PC-9 (cell line): ENCODE measurements around the gene CAAP1. TPM values are rescaled to one million over a fixed set of nuclear protein-coding genes. Genes with fewer than 3 reads are reported as not detected.

ENCODE experiments used
- Bru-seq: library from RNA; stranded (reverse); fragments of 400-500 nt; gene quantifications from one replicate; lab custom pipeline; 2021; lab: Mats Ljungman, UMichigan
- BruChase-seq, 2 experiments: library from RNA; stranded (reverse); fragments of 400-500 nt; gene quantifications; one replicate each; lab custom pipeline; 2021; lab: Mats Ljungman, UMichigan
- BruUV-seq: library from RNA; stranded (reverse); fragments of 400-500 nt; replicated peaks from 2 replicates; lab custom pipeline; 2021; lab: Mats Ljungman, UMichigan
- CTCF ChIA-PET: fragments of 300-600 bp; sonication (Branson Sonifier 250); formaldehyde crosslinking; loops from one replicate; lab custom pipeline; 2022; ENCODE audit warnings: antibody characterized with exemption; lab: Charles Lee
- POLR2A ChIA-PET: fragments of 300-600 bp; sonication (Branson Sonifier 250); formaldehyde crosslinking; loops from one replicate; lab custom pipeline; 2022; ENCODE audit warnings: antibody characterized with exemption; ENCODE audit not compliant: unreplicated experiment; lab: Charles Lee
- DNase-seq, 2 experiments: peaks; one replicate each; pipeline versions ENCODE4 v3.0.0 to v3.0.0-alpha.2; 2015 to 2022; ENCODE audit warnings: mixed read lengths in 1 of 2
- H2AFZ ChIP-seq: fragments of 200-600 bp; sonication (generic); 2 replicates; pipeline ENCODE4 v1.8.1; 2017; ENCODE audit warnings: antibody characterized with exemption
- H3F3A ChIP-seq: fragments of 200-600 bp; sonication (generic); 2 replicates; pipeline ENCODE4 v1.8.1; 2017; ENCODE audit warnings: antibody characterized with exemption, mild to moderate bottlenecking, low read depth; ENCODE audit not compliant: insufficient read depth
- H3K27ac ChIP-seq: fragments of 200-600 bp; sonication (generic); 2 replicates; pipeline ENCODE4 v1.6.1; 2016; ENCODE audit warnings: mixed run types
- H3K27me3 ChIP-seq: fragments of 200-600 bp; sonication (generic); 2 replicates; pipeline ENCODE4 v1.6.1; 2016; ENCODE audit warnings: low read depth, mixed run types; ENCODE audit not compliant: insufficient read depth
- H3K36me3 ChIP-seq: fragments of 200-600 bp; sonication (generic); 2 replicates; pipeline ENCODE4 v1.6.1; 2016; ENCODE audit warnings: low read depth, mixed run types
- H3K4me1 ChIP-seq: fragments of 200-600 bp; sonication (generic); replicated peaks from 2 replicates; pipeline ENCODE4 v1.6.1; 2016; ENCODE audit warnings: mixed run types; ENCODE audit not compliant: insufficient read depth
- H3K4me2 ChIP-seq: fragments of 200-600 bp; sonication (generic); 2 replicates; pipeline ENCODE4 v1.6.1; 2017; ENCODE audit warnings: mixed run types
- H3K4me3 ChIP-seq: fragments of 200-600 bp; sonication (generic); 2 replicates; pipeline ENCODE4 v1.6.1; 2016; ENCODE audit warnings: mixed run types
- H3K79me2 ChIP-seq: fragments of 200-600 bp; sonication (generic); 2 replicates; pipeline ENCODE4 v1.6.1; 2017; ENCODE audit warnings: low read depth, mixed run types
- H3K9me2 ChIP-seq: fragments of 200-600 bp; sonication (generic); 2 replicates; pipeline ENCODE4 v1.8.1; 2017; ENCODE audit warnings: mild to moderate bottlenecking; ENCODE audit not compliant: insufficient read depth
- H3K9me3 ChIP-seq: fragments of 200-600 bp; sonication (generic); 2 replicates; pipeline ENCODE4 v1.8.1; 2016; ENCODE audit warnings: low read depth; ENCODE audit not compliant: insufficient read depth
- H4K20me1 ChIP-seq: fragments of 200-600 bp; sonication (generic); 2 replicates; pipeline ENCODE4 v1.8.1; 2017; ENCODE audit not compliant: insufficient read depth
- EZH2 ChIP-seq: fragments of 200-600 bp; sonication (generic); IDR thresholded peaks from 2 replicates; pipeline ENCODE4 v1.8.0; 2017; ENCODE audit warnings: antibody characterized with exemption, low read depth
- intact Hi-C: fragments of 100-400 bp; cut with micrococcal nuclease; formaldehyde crosslinking; loops from one replicate; pipeline ENCODE4 v1.10.0; 2022; ENCODE audit not compliant: unreplicated experiment
- long read RNA-seq: library from polyadenylated mRNA; stranded (forward); transcript quantifications from one replicate; pipeline ENCODE4 v2.0.0, GENCODE V29; 2022
- total RNA-seq: library from RNA; stranded (reverse); gene quantifications from 2 replicates; pipeline ENCODE4 v1.2.3, GENCODE V29; 2021
- TF ChIP-seq, protein P1 (sequence below): fragments of 200-600 bp; sonication (generic); conservative IDR thresholded peaks from 2 replicates; pipeline ENCODE4 v1.6.1; 2017; ENCODE audit warnings: mixed run types, antibody characterized with exemption, mild to moderate bottlenecking, moderate library complexity

Gene CAAP1, protein sequence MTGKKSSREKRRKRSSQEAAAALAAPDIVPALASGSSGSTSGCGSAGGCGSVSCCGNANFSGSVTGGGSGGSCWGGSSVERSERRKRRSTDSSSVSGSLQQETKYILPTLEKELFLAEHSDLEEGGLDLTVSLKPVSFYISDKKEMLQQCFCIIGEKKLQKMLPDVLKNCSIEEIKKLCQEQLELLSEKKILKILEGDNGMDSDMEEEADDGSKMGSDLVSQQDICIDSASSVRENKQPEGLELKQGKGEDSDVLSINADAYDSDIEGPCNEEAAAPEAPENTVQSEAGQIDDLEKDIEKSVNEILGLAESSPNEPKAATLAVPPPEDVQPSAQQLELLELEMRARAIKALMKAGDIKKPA
- total RNA-seq: 12.1 and 14.0 TPM in 2 replicates
- percentile 79 among the genes with signal in this experiment for Bru-seq, nascent RNA
- percentile 75 among the genes with signal in this experiment for BruChase-seq, experiment 1, labeled RNA remaining after a 2-hour chase
- BruChase-seq, experiment 2, labeled RNA remaining after a 6-hour chase: percentile 67 among the genes with signal in this experiment
- long read RNA-seq, transcript CAAP1-206 (6 exons, 1,532 nt): major isoform, 5 of 10 reads
- long read RNA-seq, transcript CAAP1-201 (6 exons, 2,791 nt): major isoform, 5 of 10 reads
- long read RNA-seq, partial matches to known transcripts: 0 of 10 reads
- long read RNA-seq, other reads (novel, unspliced or antisense): 0 of 10 reads

DNA sequence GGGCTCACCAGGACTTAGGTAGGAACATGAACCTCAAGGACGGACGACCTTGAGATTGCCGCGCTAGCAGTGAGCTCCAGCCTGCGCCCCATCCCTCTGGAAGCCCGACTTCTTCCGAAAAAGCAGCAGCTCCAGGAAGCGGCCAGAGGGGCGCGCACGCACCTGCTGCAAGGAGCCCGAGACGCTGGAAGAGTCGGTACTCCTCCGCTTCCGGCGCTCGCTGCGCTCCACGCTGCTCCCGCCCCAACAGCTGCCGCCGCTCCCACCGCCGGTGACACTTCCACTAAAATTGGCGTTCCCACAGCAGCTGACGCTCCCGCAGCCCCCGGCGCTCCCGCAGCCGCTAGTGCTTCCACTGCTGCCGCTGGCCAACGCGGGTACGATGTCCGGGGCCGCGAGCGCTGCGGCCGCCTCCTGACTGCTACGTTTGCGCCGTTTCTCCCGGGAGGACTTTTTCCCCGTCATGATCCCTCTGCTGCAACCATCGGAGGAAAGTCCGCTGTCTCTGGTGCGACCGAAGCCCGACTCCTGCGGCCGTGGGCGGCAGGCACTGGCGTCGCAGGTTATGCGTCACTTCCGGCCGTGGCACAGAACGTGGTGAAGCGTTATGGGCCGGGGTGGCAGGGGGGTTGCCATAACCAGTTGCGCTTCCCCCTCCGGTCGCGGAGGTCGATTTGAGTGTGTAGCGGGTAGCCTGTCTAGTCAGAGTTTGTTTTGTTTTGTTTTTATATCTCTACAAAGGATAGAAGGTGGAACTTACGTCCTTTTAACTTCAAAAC lies at the start of gene CAAP1:
CAAP1 (minus strand) TSS at position 552 of the 779 bp plus-strand sequence; CDS start at position 465, 87 bp downstream.
- H3F3A ChIP-seq: peaks cover 10% of the 10 kb centered on the region
- H3K4me1 ChIP-seq: no peaks in the 10 kb centered on the region
- no peaks in the 10 kb centered on the region for H4K20me1 ChIP-seq
- no TSS peak for BruUV-seq
- ChIA-PET POLR2A (interaction anchor here (0.6 to 0.9 kb wide), 3 partner anchors 52 to 63 kb away, joined by 3 to 6 read pairs (median 5); no protein-coding TSS in a partner anchor), CTCF (no interaction called here)
- peak within 1 kb of the TSS; percentile 98 for H3K4me3 ChIP-seq
- no peaks in the 10 kb centered on the region for H3K9me3 ChIP-seq
- H3K4me2 ChIP-seq: peak within 1 kb of the TSS; percentile 80
- no peaks in the 10 kb centered on the region for H3K27me3 ChIP-seq
- peak within 1 kb of the TSS; percentile 99 for H2AFZ ChIP-seq
- DNase-seq: peak; percentile 73 to 78
- peak within 1 kb of the TSS; percentile 96 for H3K27ac ChIP-seq
- H3K79me2 ChIP-seq: peaks cover 43% of the 10 kb centered on the region
- H3K36me3 ChIP-seq: no peaks in the 10 kb centered on the region
- intact Hi-C loops: loop anchor here (1.0 kb wide), 1 partner anchor 55 kb away; the partner anchor contains the start of gene PLAA
- TF ChIP-seq, protein P1, sequence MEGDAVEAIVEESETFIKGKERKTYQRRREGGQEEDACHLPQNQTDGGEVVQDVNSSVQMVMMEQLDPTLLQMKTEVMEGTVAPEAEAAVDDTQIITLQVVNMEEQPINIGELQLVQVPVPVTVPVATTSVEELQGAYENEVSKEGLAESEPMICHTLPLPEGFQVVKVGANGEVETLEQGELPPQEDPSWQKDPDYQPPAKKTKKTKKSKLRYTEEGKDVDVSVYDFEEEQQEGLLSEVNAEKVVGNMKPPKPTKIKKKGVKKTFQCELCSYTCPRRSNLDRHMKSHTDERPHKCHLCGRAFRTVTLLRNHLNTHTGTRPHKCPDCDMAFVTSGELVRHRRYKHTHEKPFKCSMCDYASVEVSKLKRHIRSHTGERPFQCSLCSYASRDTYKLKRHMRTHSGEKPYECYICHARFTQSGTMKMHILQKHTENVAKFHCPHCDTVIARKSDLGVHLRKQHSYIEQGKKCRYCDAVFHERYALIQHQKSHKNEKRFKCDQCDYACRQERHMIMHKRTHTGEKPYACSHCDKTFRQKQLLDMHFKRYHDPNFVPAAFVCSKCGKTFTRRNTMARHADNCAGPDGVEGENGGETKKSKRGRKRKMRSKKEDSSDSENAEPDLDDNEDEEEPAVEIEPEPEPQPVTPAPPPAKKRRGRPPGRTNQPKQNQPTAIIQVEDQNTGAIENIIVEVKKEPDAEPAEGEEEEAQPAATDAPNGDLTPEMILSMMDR: peak; percentile 44; the same call in 1 of the 2 replicates
- TF ChIP-seq EZH2: no peak
- H3K9me2 ChIP-seq: no peaks in the 10 kb centered on the region

DNA sequence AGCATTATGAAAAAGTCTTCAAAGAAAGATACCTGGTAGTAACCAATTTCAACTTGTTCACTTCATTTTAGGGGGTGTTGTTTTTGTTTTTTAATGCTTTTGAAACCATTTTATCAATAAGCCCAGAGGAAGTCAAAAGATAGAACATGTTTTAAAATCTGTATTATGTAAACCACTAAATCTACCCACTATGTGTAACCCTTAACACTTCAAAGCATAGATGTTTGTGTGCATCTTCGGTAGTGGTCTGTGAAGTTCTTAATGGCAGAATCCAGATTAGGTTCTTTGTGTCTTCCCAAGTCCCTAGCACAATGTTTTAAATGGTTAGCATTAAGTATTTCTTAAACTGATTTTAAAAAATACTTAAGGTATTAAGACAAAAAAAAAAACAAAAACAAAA lies 48.2 kb upstream of the CAAP1 start:
- POLR2A ChIA-PET: no interaction called here
- Histone ChIP-seq H3K9me2 (no peaks in the 10 kb centered on the region), H3K36me3 (no peaks in the 10 kb centered on the region), H3K27ac (no peak overlapping the region), H2AFZ (no peak overlapping the region), H3K4me2 (no peak overlapping the region), H3K4me3 (no peak overlapping the region), H3K4me1 (peaks cover 8% of the 10 kb centered on the region), H4K20me1 (no peaks in the 10 kb centered on the region; the same call in 1 of the 2 replicates), H3K27me3 (no peaks in the 10 kb centered on the region), H3K9me3 (no peaks in the 10 kb centered on the region), H3K79me2 (peaks cover 96% of the 10 kb centered on the region), H3F3A (no peaks in the 10 kb centered on the region)
- CTCF ChIA-PET: no interaction called here
- intact Hi-C loops: no loop called here
- BruUV-seq: no TSS peak
- TF ChIP-seq, protein P1: no peak
- TF ChIP-seq EZH2: no peak
- DNase-seq: no peak
